Osteocyte (in vitro differentiated cells): ENCODE measurements around the gene ARMC5. TPM values are rescaled to one million over a fixed set of nuclear protein-coding genes. Genes with fewer than 3 reads are reported as not detected.
"Not testable (repeated sequence)": the region's sequence is repeated elsewhere in the genome, so short reads cannot be mapped to it uniquely, and the experiment has no call there.

Source experiments
- DNase-seq: peaks from one replicate; pipeline ENCODE4 v3.0.0; 2021; ENCODE audit warnings: mixed read lengths; ENCODE audit not compliant: unreplicated experiment; ENCODE audit errors: extremely low spot score
- H3K27ac Mint-ChIP-seq: one replicate; pipeline ENCODE4 v1.8.0; 2021; ENCODE audit warnings: mild to moderate bottlenecking, mixed read lengths; ENCODE audit not compliant: unreplicated experiment
- H3K27me3 Mint-ChIP-seq: one replicate; pipeline ENCODE4 v1.8.0; 2021; ENCODE audit warnings: mixed read lengths; ENCODE audit not compliant: unreplicated experiment
- H3K36me3 Mint-ChIP-seq: one replicate; pipeline ENCODE4 v1.8.0; 2021; ENCODE audit warnings: mixed read lengths; ENCODE audit not compliant: unreplicated experiment
- H3K4me1 Mint-ChIP-seq: one replicate; pipeline ENCODE4 v1.8.0; 2021; ENCODE audit warnings: mixed read lengths; ENCODE audit not compliant: unreplicated experiment
- H3K4me3 Mint-ChIP-seq: one replicate; pipeline ENCODE4 v1.8.0; 2021; ENCODE audit warnings: mild to moderate bottlenecking, moderate library complexity, mixed read lengths; ENCODE audit not compliant: unreplicated experiment
- H3K9me3 Mint-ChIP-seq: one replicate; pipeline ENCODE4 v1.8.0; 2021; ENCODE audit warnings: mixed read lengths; ENCODE audit not compliant: unreplicated experiment
- total RNA-seq: library from RNA; stranded (reverse); gene quantifications from 2 replicates; pipeline ENCODE4 v1.2.1, GENCODE V29; 2021
- TF ChIP-seq, protein P1 (sequence below): fragments of 200-600 bp; sonication (generic); IDR thresholded peaks from 2 replicates; pipeline ENCODE4 v1.5.0; 2021; ENCODE audit warnings: antibody characterized with exemption, mild to moderate bottlenecking, moderate library complexity

Gene ARMC5
- total RNA-seq, 1 donor from 2014 or later = 12.8 TPM

DNA sequence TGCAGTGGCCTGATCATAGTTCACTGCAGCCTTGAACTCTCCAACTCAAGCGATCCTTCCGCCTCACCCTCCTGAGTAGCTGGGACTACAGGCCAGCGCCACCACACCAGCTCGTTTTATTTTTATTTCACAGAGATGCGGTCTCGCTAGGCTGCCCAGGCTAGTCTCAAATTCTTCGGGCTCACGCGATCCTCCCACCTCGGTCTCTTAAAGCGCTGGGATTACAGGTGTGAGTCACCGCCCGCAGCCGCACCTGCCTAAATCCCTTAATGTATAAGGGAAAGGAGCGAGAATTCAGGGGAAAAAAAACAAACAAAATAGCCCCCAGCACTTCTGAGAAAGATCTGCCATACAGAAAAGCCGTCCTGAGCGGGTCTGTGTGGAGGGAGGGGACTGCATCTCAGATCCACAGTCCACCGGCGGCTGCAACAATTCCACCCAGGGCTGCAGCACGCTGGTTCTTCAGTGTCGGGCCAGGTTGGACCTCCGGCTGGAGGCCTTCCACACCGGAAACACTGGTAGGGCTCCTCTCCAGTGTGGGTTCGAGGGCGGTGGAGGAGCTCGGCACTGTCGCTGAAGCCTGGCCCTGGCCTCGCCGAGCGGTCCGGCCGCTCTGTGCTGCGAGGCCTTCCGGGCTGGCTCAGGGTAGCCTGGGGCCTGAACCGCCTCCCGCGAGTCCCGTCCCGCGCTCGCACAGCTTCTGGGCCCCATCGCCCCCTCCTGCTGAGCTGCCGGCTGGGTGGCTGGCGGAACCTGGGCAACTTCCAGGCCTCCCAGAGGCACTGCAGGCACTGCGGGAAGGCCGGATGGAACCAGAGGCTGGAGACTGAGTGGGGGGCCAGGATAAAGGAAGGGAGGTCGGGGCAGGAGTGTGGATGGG lies 23.7 kb upstream of the ARMC5 start:
- no peak for DNase-seq
- Mint-ChIP-seq H3K4me1 (no peaks in the 10 kb centered on the region), H3K27me3 (peaks cover 5% of the 10 kb centered on the region), H3K36me3 (no peaks in the 10 kb centered on the region), H3K27ac (no peak overlapping the region), H3K4me3 (no peak overlapping the region), H3K9me3 (no peaks in the 10 kb centered on the region)
- TF ChIP-seq, protein P1, sequence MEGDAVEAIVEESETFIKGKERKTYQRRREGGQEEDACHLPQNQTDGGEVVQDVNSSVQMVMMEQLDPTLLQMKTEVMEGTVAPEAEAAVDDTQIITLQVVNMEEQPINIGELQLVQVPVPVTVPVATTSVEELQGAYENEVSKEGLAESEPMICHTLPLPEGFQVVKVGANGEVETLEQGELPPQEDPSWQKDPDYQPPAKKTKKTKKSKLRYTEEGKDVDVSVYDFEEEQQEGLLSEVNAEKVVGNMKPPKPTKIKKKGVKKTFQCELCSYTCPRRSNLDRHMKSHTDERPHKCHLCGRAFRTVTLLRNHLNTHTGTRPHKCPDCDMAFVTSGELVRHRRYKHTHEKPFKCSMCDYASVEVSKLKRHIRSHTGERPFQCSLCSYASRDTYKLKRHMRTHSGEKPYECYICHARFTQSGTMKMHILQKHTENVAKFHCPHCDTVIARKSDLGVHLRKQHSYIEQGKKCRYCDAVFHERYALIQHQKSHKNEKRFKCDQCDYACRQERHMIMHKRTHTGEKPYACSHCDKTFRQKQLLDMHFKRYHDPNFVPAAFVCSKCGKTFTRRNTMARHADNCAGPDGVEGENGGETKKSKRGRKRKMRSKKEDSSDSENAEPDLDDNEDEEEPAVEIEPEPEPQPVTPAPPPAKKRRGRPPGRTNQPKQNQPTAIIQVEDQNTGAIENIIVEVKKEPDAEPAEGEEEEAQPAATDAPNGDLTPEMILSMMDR = no peak

DNA sequence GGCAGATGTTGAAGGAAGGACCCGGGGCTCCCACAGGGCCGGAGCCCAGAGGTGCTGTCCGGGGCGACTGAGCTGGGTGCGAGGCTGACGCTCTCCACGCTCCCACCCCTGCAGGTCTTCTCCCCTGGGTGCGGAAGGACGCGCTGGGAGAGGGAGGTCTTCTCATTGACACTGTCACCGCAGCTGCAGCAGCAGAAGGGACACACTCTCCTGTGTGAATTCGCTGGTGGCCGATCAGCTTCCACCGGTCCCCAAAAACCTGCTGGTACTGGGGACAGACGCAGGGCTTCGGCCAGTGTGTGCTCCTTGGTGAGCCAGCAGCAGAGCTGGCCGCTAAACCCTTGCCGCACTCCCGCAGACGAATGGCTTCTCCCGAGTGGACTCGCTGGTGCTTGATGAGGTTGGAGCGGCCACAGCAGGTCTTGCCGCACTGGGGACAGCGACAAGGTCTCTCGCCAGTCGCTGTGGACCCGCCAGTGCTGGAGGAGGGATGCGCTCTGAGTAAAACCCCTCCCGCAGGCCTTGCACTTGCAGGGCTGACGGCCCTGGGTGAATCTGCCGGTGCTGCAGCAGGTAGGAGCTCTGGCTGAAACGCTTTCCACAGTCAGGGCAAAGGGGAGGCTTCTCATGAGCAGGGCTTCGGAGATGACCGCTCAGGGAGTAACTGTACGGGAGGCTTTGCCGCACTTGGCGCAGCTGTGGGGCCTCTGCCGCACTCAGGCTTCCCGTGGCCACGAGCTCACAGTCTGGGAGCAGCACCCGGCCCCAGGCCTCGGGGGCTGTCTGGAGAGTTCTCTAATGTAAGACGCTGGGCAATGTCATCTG lies 22.9 kb upstream of the ARMC5 start:
- H3K27ac Mint-ChIP-seq = no peak overlapping the region
- no peaks in the 10 kb centered on the region for H3K27me3 Mint-ChIP-seq
- H3K9me3 Mint-ChIP-seq = no peaks in the 10 kb centered on the region
- no peaks in the 10 kb centered on the region for H3K36me3 Mint-ChIP-seq
- H3K4me3 Mint-ChIP-seq = no peak overlapping the region
- DNase-seq = no peak
- peaks cover 2% of the 10 kb centered on the region for H3K4me1 Mint-ChIP-seq
- TF ChIP-seq, protein P1 = no peak

DNA sequence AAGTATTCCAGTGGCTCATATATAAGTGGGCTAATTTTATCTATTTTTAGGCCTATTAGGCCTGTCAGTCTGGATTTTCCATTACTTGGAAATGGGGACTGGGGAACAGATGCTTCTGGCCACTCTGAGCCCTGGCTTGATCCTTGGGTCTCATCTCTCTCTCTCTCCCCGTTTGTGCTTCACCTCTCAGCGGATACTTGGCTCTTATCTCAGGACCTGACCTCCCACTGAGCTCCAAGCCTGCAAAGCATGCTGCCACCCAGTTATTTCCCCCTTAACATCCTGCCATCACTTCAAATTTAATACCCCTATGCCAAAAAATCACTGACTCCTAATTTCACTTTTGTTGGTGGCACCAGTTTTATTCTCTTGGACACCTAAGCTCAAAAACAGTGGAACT lies 20.9 kb upstream of the ARMC5 start:
- no peak for DNase-seq
- no peaks in the 10 kb centered on the region for H3K9me3 Mint-ChIP-seq
- peaks cover 10% of the 10 kb centered on the region for H3K4me1 Mint-ChIP-seq
- no peak overlapping the region for H3K27ac Mint-ChIP-seq
- no peaks in the 10 kb centered on the region for H3K36me3 Mint-ChIP-seq
- no peak overlapping the region for H3K4me3 Mint-ChIP-seq
- no peaks in the 10 kb centered on the region for H3K27me3 Mint-ChIP-seq
- TF ChIP-seq, protein P1 = no peak

DNA sequence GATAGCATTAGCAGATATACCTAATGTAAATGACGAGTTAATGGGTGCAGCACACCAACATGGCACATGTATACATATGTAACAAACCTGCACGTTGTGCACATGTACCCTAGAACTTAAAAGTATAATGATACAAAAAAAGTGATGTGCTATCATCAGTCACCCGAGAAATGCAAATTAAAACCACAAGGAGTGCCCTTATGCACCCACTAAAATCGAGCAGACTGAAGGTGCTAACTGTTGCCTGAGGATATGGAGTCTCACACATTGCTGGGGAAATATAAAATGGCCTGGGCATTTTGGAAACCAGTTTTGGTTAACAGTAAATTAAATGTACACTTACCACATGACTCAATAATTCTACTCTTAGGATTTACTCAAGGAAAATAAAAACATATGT lies 20.3 kb upstream of the ARMC5 start:
- H3K4me3 Mint-ChIP-seq, H3K36me3 Mint-ChIP-seq, H3K27me3 Mint-ChIP-seq, DNase-seq, H3K27ac Mint-ChIP-seq, H3K9me3 Mint-ChIP-seq: not testable (repeated sequence)
- H3K4me1 Mint-ChIP-seq = peaks cover 10% of the 10 kb centered on the region

DNA sequence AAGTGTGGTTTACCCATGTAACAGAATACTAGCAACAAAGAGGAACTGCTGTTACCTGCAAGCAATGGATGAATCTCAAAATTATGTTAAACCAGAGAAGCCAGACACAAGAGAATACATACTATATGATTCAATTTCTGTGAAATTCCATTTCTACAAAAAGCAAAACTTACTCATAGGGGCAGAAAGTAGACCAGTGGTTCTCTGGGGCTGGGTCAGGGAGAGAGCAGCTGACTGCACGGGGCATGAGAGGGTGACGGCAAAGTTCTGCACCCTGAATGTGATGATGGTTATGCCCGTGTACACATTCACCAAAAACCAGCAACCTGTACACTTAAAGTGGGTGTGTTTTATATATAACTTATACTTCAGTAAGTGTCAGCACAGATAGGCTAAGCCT lies 19.8 kb upstream of the ARMC5 start:
- H3K4me3 Mint-ChIP-seq = no peak overlapping the region
- no peaks in the 10 kb centered on the region for H3K9me3 Mint-ChIP-seq
- H3K4me1 Mint-ChIP-seq = peaks cover 10% of the 10 kb centered on the region
- H3K27me3 Mint-ChIP-seq = no peaks in the 10 kb centered on the region
- no peak overlapping the region for H3K27ac Mint-ChIP-seq
- TF ChIP-seq, protein P1 = no peak
- no peak for DNase-seq
- H3K36me3 Mint-ChIP-seq = no peaks in the 10 kb centered on the region
